GM12865 (cell line): Measurements from ENCODE around the gene MICU2.

Source experiments
- DNase-seq: peaks from one replicate; pipeline ENCODE4 v3.0.0; 2010; ENCODE audit warnings: low read depth
- H3K4me3 ChIP-seq: 2 replicates; pipeline ENCODE4 v1.5.1; 2011; ENCODE audit warnings: mild to moderate bottlenecking, low read depth, low read length, control low read depth
- CTCF ChIP-seq: IDR thresholded peaks from 2 replicates; pipeline ENCODE4 v1.5.1; 2011; ENCODE audit warnings: low read length, control low read depth, low read depth, inconsistent platforms; ENCODE audit not compliant: insufficient read depth; ENCODE audit errors: missing control alignments

MICU2 gene

GRCh38 chr13:21504379-21504778 is 99.6 kb downstream of the MICU2 start:
- TF ChIP-seq CTCF: no peak
- no peak for DNase-seq
- no peak overlapping the region for H3K4me3 ChIP-seq

GRCh38 chr13:21501686-21502085 is 102.3 kb downstream of the MICU2 start:
- no peak for TF ChIP-seq CTCF
- DNase-seq: no peak
- H3K4me3 ChIP-seq: no peak overlapping the region

GRCh38 chr13:21486322-21486721 is 117.6 kb downstream of the MICU2 start:
- no peak for DNase-seq
- no peak overlapping the region for H3K4me3 ChIP-seq
- no peak for TF ChIP-seq CTCF

- DNase-seq: no peak
- no peak for TF ChIP-seq CTCF
- H3K4me3 ChIP-seq: no peak overlapping the region
Measured at GRCh38 chr13:21483748-21484147, 120.2 kb downstream of the MICU2 start.

- no peak overlapping the region for H3K4me3 ChIP-seq
- no peak for TF ChIP-seq CTCF
- DNase-seq: no peak
Measured at GRCh38 chr13:21481359-21481758, 122.6 kb downstream of the MICU2 start.

- no peak overlapping the region for H3K4me3 ChIP-seq
- peak; percentile 46 for TF ChIP-seq CTCF
- DNase-seq: peak; percentile 80
Measured at GRCh38 chr13:21478881-21479808, 124.8 kb downstream of the MICU2 start.

- DNase-seq: peak; percentile 94
- H3K4me3 ChIP-seq: peak overlapping the region; percentile 46
- TF ChIP-seq CTCF: peak; percentile 96
Measured at GRCh38 chr13:21476893-21477472, 127.0 kb downstream of the MICU2 start.
